Measurements from ENCODE around the gene UGT2A1. TPM values are rescaled to one million over a fixed set of nuclear protein-coding genes. Genes with fewer than 3 reads are reported as not detected.

Gene UGT2A1
- total and polyA plus RNA-seq, 2 of the 8 experiments (the other 6 are each of a cell fraction or from before 2014, with no cell fraction given) = 0.19 TPM; not detected in 1

- no peak for TF ChIP-seq CHD7 (IDR thresholded peaks at IDR 0.05; ENCODE audit: insufficient replicate concordance, low read length)
- no peak for TF ChIP-seq SIN3A (conservative IDR thresholded peaks at IDR 0.05 in 1 of 2, IDR thresholded peaks at IDR 0.05 in 1 of 2; ENCODE audit: low read depth in 1 of 2, low read length in 2 of 2)
- TF ChIP-seq EZH2 (IDR thresholded peaks at IDR 0.05; ENCODE audit: low read depth, low read length, severe bottlenecking) = no peak
- TF ChIP-seq TBP (IDR thresholded peaks at IDR 0.05; ENCODE audit: low read depth, low read length) = no peak
- TF ChIP-seq EGR1 (IDR thresholded peaks at IDR 0.05; ENCODE audit: borderline replicate concordance, low read depth, low read length) = no peak
- TF ChIP-seq TAF7 (optimal IDR thresholded peaks at IDR 0.05; ENCODE audit: borderline replicate concordance, low read depth, low read length) = no peak
- no peak for TF ChIP-seq GTF2F1 (IDR thresholded peaks at IDR 0.05; ENCODE audit: borderline replicate concordance, low read depth, low read length)
- TF ChIP-seq CTBP2 (IDR thresholded peaks at IDR 0.05; ENCODE audit: borderline replicate concordance, insufficient read depth, insufficient read length, low read length) = no peak
- no peak for TF ChIP-seq SAP30 (IDR thresholded peaks at IDR 0.05; ENCODE audit: insufficient read depth, insufficient replicate concordance, low read length)
- TF ChIP-seq NANOG (IDR thresholded peaks at IDR 0.05; ENCODE audit: insufficient read depth, low read depth, low read length, poor library complexity, severe bottlenecking) = no peak
- no peak for TF ChIP-seq BACH1 (IDR thresholded peaks at IDR 0.05; ENCODE audit: low read length)
These were observed 58.7 kb downstream of the UGT2A1 start (continued) for GRCh38 chr4:69594382-69594781.

Measured in H1 (cell line).